Stimulated activated effector memory CD8-positive, alpha-beta T cell treated with anti-CD3 and anti-CD28 coated beads, Interleukin-12 subunit alpha, Interleukin-12 subunit beta, amount 100 ng/mL, for 72 hours (primary cell): ENCODE results near the gene LMF2.

Source experiments
- ATAC-seq: fragments of 150-1000 bp; cut with Tn5 transposase; 2 replicates; pipeline ENCODE4 v1.10.0; 2021
- DNase-seq, 2 donors: peaks; one replicate each; pipeline ENCODE4 v3.0.0; 2021 to 2022; ENCODE audit warnings: low spot score in 2 of 2
- H3K27ac Mint-ChIP-seq: one replicate; pipeline ENCODE4 v1.8.0; 2022; ENCODE audit warnings: mild to moderate bottlenecking, mixed read lengths
- H3K36me3 Mint-ChIP-seq: one replicate; pipeline ENCODE4 v1.8.0; 2022; ENCODE audit warnings: mild to moderate bottlenecking, mixed read lengths
- H3K4me1 Mint-ChIP-seq: one replicate; pipeline ENCODE4 v1.8.0; 2022; ENCODE audit warnings: mixed read lengths
- H3K4me3 Mint-ChIP-seq: one replicate; pipeline ENCODE4 v1.8.0; 2022; ENCODE audit warnings: mild to moderate bottlenecking, mixed read lengths
- H3K9me3 Mint-ChIP-seq: one replicate; pipeline ENCODE4 v1.8.0; 2022; ENCODE audit warnings: mixed read lengths

Gene LMF2

GRCh38 chr22:50505276-50505775 lies 2.2 kb downstream of the LMF2 start:
- Mint-ChIP-seq H3K9me3 (no peaks in the 10 kb centered on the region), H3K36me3 (peaks cover 41% of the 10 kb centered on the region), H3K4me3 (peak overlapping the region; percentile 96), H3K27ac (no peak overlapping the region), H3K4me1 (peaks cover 21% of the 10 kb centered on the region)
- ATAC-seq: no peak
- DNase-seq: no peak

- Mint-ChIP-seq H3K27ac (no peak overlapping the region), H3K36me3 (peaks cover 33% of the 10 kb centered on the region), H3K4me3 (no peak overlapping the region), H3K4me1 (peaks cover 18% of the 10 kb centered on the region), H3K9me3 (no peaks in the 10 kb centered on the region)
- DNase-seq (no peak), ATAC-seq (no peak)
Measured at GRCh38 chr22:50504369-50505211, 2.9 kb downstream of the LMF2 start.

GRCh38 chr22:50503475-50504145 lies 3.9 kb downstream of the LMF2 start:
- Mint-ChIP-seq H3K9me3 (no peaks in the 10 kb centered on the region), H3K36me3 (peaks cover 28% of the 10 kb centered on the region), H3K4me3 (no peak overlapping the region), H3K27ac (no peak overlapping the region), H3K4me1 (peaks cover 9% of the 10 kb centered on the region)
- no peak for ATAC-seq
- no peak for DNase-seq

- ATAC-seq (no peak), DNase-seq (no peak)
- Mint-ChIP-seq H3K4me1 (peaks cover 16% of the 10 kb centered on the region), H3K9me3 (no peaks in the 10 kb centered on the region), H3K27ac (no peak overlapping the region), H3K4me3 (no peak overlapping the region), H3K36me3 (peaks cover 20% of the 10 kb centered on the region)
Measured at GRCh38 chr22:50502628-50503474, 4.7 kb downstream of the LMF2 start.

- Mint-ChIP-seq H3K4me3 (no peak overlapping the region), H3K27ac (peak overlapping the region; percentile 52), H3K36me3 (peaks cover 18% of the 10 kb centered on the region), H3K9me3 (no peaks in the 10 kb centered on the region), H3K4me1 (peaks cover 13% of the 10 kb centered on the region)
- ATAC-seq (no peak), DNase-seq (no peak)
Measured at GRCh38 chr22:50502096-50502495, 5.4 kb downstream of the LMF2 start.

- Mint-ChIP-seq H3K4me3 (no peak overlapping the region), H3K36me3 (peaks cover 12% of the 10 kb centered on the region), H3K4me1 (peaks cover 10% of the 10 kb centered on the region), H3K9me3 (no peaks in the 10 kb centered on the region), H3K27ac (no peak overlapping the region)
- ATAC-seq (no peak), DNase-seq (no peak)
Measured at GRCh38 chr22:50500452-50500851, 7.0 kb downstream of the LMF2 start.

- Mint-ChIP-seq H3K27ac (no peak overlapping the region), H3K9me3 (no peaks in the 10 kb centered on the region), H3K4me1 (peaks cover 10% of the 10 kb centered on the region), H3K4me3 (no peak overlapping the region), H3K36me3 (peaks cover 4% of the 10 kb centered on the region)
- DNase-seq (peak; percentile 64 to 82), ATAC-seq (peak; percentile 89)
Measured at GRCh38 chr22:50498322-50498890, 9.1 kb downstream of the LMF2 start.

- Mint-ChIP-seq H3K9me3 (no peaks in the 10 kb centered on the region), H3K4me3 (no peak overlapping the region), H3K4me1 (peaks cover 10% of the 10 kb centered on the region), H3K27ac (no peak overlapping the region), H3K36me3 (no peaks in the 10 kb centered on the region)
- ATAC-seq (no peak), DNase-seq (no peak)
Measured at GRCh38 chr22:50497093-50497492, 10.4 kb downstream of the LMF2 start.

- Mint-ChIP-seq H3K9me3 (no peaks in the 10 kb centered on the region), H3K36me3 (no peaks in the 10 kb centered on the region), H3K4me3 (no peak overlapping the region), H3K4me1 (peaks cover 8% of the 10 kb centered on the region), H3K27ac (peak overlapping the region; percentile 34)
- no peak for ATAC-seq
- no peak for DNase-seq
Measured at GRCh38 chr22:50490531-50491308, 16.8 kb downstream of the LMF2 start.

- H3K27ac Mint-ChIP-seq: no peak overlapping the region
- no peaks in the 10 kb centered on the region for H3K36me3 Mint-ChIP-seq
- no peak for DNase-seq
- no peak overlapping the region for H3K4me3 Mint-ChIP-seq
- H3K9me3 Mint-ChIP-seq: no peaks in the 10 kb centered on the region
- peaks cover 8% of the 10 kb centered on the region for H3K4me1 Mint-ChIP-seq
- no peak for ATAC-seq
Measured at GRCh38 chr22:50489363-50490243, 17.9 kb downstream of the LMF2 start.

GRCh38 chr22:50488886-50489285 lies 18.6 kb downstream of the LMF2 start:
- DNase-seq: no peak
- no peaks in the 10 kb centered on the region for H3K9me3 Mint-ChIP-seq
- no peak overlapping the region for H3K27ac Mint-ChIP-seq
- no peaks in the 10 kb centered on the region for H3K36me3 Mint-ChIP-seq
- H3K4me1 Mint-ChIP-seq: peaks cover 8% of the 10 kb centered on the region
- no peak overlapping the region for H3K4me3 Mint-ChIP-seq
- no peak for ATAC-seq

GRCh38 chr22:50488006-50488677 lies 19.4 kb downstream of the LMF2 start:
- ATAC-seq: no peak
- Mint-ChIP-seq H3K36me3 (no peaks in the 10 kb centered on the region), H3K9me3 (no peaks in the 10 kb centered on the region), H3K27ac (no peak overlapping the region), H3K4me1 (peaks cover 8% of the 10 kb centered on the region), H3K4me3 (no peak overlapping the region)
- no peak for DNase-seq

GRCh38 chr22:50487290-50488005 lies 20.1 kb downstream of the LMF2 start:
- Mint-ChIP-seq H3K36me3 (no peaks in the 10 kb centered on the region), H3K4me1 (peaks cover 8% of the 10 kb centered on the region), H3K9me3 (no peaks in the 10 kb centered on the region), H3K27ac (no peak overlapping the region), H3K4me3 (no peak overlapping the region)
- DNase-seq: no peak
- ATAC-seq: no peak
